Measurements from ENCODE around the gene CFAP65. TPM values are rescaled to one million over a fixed set of nuclear protein-coding genes. Genes with fewer than 3 reads are reported as not detected.

Gene CFAP65
- total RNA-seq, 4 donors from 2014 or later: not detected

DNA sequence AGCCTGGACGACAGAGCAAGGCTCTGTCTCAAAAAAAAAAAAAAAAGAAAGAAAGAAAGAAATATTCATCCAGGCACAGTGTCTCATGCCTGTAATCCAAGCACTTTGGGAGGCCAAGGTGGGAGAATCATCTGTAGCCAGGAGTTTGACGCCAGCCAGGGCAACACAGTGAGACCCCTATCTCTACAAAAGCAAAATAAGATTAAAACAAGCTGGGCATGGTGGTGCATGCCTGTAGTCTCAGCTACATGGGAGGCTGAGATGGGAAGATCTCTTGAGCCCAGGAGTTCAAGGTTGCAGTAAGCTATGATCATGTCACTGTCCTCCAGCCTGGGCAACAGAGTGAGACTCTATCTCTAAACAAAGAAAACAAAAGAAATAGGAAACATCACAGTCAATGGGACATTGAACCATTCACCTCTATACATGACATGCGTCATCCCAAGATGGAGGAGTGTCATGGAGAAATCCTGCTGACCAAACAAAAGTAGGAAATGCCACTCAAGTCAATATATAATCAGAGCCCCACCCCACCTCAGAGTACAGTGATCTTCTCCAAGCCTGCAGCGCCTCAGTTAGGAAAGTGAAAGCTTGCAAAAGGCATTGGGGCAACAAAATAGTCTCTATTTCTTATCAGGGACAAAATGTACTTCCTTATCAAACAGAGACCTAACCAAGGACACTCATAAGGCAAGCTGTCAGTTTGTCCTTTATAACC lies 66.1 kb downstream of the CFAP65 start:
- ATAC-seq: no peak
- Histone ChIP-seq H3K4me1 (peaks cover 0 to 7% (median 0%) of the 10 kb centered on the region in 3 donors), H3K27me3 (peaks cover 91% of the 10 kb centered on the region), H3K9me3 (no peaks in the 10 kb centered on the region), H3K36me3 (no peaks in the 10 kb centered on the region), H3K27ac (no peak overlapping the region), H3K4me3 (no peak overlapping the region)
- no peak for TF ChIP-seq POLR2A (IDR thresholded peaks at IDR 0.05)
- no peak for TF ChIP-seq EP300 (IDR thresholded peaks at IDR 0.05)
- TF ChIP-seq CTCF (IDR thresholded peaks at IDR 0.05): no peak
- TF ChIP-seq POLR2AphosphoS5 (IDR thresholded peaks at IDR 0.05): no peak
- 60 to 71% methylated on average over 2 to 3 of the region's 4 CpGs for WGBS, 2 donors (ENCODE audit: low coverage in 1 of 2)

DNA sequence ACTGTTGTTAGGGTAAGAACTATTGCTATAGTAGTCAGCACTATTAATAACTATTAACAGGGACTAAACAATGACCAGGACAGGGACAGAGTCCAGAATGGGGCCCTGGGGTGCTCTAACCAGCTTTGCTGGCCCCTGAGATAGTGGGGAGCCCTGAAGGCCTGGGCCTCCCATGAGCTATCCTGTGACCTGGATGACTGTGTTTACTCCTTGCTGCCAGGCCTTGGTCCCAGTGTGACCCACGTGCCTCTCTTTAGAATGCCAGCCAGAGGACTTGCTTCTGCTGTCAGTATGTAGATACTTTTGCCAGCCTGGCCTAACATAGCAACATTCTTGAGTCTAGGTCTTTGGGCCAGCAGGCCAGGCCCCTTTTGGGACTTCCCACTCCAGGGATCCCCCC lies 70.4 kb downstream of the CFAP65 start:
- WGBS, 2 donors (ENCODE audit: low coverage in 1 of 2): no CpG with 5 or more reads among the region's 1 CpG
- ATAC-seq: no peak
- H3K27me3 ChIP-seq: peaks cover 88% of the 10 kb centered on the region

DNA sequence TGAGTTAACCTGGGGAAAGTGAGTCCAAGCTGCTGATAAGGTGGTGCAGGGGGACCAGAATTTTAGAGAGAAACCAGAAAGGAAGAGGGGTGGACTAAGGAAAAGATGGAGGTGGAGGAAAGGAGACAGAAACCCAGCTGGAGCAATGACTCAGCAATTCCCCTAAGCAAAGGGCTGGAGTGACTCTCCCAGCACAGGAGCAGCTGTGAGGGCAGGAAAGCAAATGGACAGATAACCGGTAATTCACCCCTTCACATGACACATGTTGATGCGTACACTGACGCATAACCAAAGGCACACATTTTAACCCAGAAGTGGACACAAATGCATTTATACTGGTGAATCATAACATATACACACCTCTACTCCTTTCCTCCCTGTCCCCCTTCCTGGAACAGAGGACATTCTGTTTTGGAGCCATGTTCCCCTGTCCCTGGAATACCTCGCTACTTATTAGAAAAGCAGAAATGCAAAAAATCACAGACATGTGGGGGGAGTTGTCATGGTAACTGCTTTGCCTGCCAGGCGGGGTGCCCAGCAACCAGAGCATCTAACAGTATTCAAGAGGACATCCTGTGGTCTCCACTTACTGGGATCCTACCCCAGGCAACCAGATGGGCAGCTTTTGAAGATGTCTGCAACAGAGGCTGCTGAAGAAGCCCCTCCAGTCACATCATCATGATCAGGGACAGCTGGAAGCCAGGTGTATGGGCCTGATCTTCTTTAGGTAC lies 77.1 kb downstream of the CFAP65 start:
- TF ChIP-seq POLR2A (IDR thresholded peaks at IDR 0.05) (no peak), CTCF (IDR thresholded peaks at IDR 0.05) (no peak), POLR2AphosphoS5 (IDR thresholded peaks at IDR 0.05) (no peak), EP300 (IDR thresholded peaks at IDR 0.05) (no peak)
- Histone ChIP-seq H3K27ac (no peak overlapping the region), H3K9me3 (no peaks in the 10 kb centered on the region), H3K36me3 (no peaks in the 10 kb centered on the region), H3K4me1 (peaks cover 0 to 28% (median 5%) of the 10 kb centered on the region in 3 donors), H3K4me3 (no peak overlapping the region), H3K27me3 (peaks cover 97% of the 10 kb centered on the region)
- no peak for ATAC-seq
- WGBS, 2 donors (ENCODE audit: low coverage in 1 of 2): 19 to 47% methylated on average over 2 to 3 of the region's 5 CpGs

More for the DNA sequence above, 70.4 kb downstream of the CFAP65 start:
- no peak overlapping the region for H3K27ac ChIP-seq
- no peaks in the 10 kb centered on the region for H3K4me1 ChIP-seq
- no peak overlapping the region for H3K4me3 ChIP-seq
- H3K36me3 ChIP-seq: no peaks in the 10 kb centered on the region
- TF ChIP-seq POLR2AphosphoS5 (IDR thresholded peaks at IDR 0.05) (no peak), CTCF (IDR thresholded peaks at IDR 0.05) (no peak), EP300 (IDR thresholded peaks at IDR 0.05) (no peak), POLR2A (IDR thresholded peaks at IDR 0.05) (no peak)
- H3K9me3 ChIP-seq: no peaks in the 10 kb centered on the region

DNA sequence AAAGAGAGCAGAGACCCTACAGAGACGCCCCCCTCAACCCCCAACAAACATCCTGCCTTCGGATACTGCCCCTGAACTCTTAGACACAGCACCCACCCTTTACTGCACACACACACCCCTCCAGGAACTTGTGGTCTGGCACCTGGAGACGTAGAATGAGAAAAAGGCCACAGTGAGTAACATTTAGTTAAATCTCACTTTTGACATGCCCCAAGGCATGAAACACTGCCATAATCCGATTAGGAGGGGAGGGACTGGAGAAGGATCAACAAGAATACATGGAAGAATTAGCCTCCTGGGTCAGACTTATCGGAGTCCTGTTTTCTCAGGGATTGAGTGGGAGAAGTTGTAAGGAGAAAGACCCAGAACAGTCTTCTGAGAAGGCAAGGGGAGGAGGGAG lies 77.7 kb downstream of the CFAP65 start:
- WGBS, 2 donors (ENCODE audit: low coverage in 1 of 2): 18 to 20% methylated on average over 3 to 5 of the region's 5 CpGs
- no peak for ATAC-seq
- Histone ChIP-seq H3K27ac (no peak overlapping the region), H3K36me3 (no peaks in the 10 kb centered on the region), H3K27me3 (peaks cover 98% of the 10 kb centered on the region), H3K4me1 (peaks cover 0 to 31% (median 5%) of the 10 kb centered on the region in 3 donors), H3K4me3 (no peak overlapping the region), H3K9me3 (no peaks in the 10 kb centered on the region)
- TF ChIP-seq POLR2A (IDR thresholded peaks at IDR 0.05) (no peak), EP300 (IDR thresholded peaks at IDR 0.05) (no peak), CTCF (IDR thresholded peaks at IDR 0.05) (no peak), POLR2AphosphoS5 (IDR thresholded peaks at IDR 0.05) (no peak)

Data from gastroesophageal sphincter (tissue), 4 donors.